Measurements from ENCODE around the gene KIAA1328. TPM values are rescaled to one million over a fixed set of nuclear protein-coding genes. Genes with fewer than 3 reads are reported as not detected.
A peak's percentile ranks its signal among the peaks of the same experiment; 100 is the strongest.

Gene KIAA1328
- total and polyA plus RNA-seq, 4 donors: 2.8 to 48.1 (median 7.0) TPM

DNA sequence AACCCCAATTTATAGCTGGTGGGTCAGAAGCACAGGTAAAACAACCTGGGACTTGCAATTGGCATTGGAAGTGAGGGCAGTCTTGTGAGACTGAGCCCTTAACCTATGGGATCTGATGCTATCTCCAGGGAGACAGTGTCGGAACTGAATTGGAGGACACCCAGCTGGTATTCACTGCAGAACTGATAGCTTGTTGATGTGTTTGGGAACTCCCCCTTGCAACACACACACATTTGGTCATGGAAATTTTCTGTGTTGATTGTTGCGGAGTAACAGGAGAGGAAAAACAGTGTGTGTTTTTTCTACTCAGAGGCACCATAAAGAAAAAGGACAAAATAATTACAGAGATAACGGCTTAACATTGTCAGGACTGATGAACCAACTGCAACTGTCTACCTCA, 16.2 kb upstream of the KIAA1328 start:
- TF ChIP-seq, protein P1, sequence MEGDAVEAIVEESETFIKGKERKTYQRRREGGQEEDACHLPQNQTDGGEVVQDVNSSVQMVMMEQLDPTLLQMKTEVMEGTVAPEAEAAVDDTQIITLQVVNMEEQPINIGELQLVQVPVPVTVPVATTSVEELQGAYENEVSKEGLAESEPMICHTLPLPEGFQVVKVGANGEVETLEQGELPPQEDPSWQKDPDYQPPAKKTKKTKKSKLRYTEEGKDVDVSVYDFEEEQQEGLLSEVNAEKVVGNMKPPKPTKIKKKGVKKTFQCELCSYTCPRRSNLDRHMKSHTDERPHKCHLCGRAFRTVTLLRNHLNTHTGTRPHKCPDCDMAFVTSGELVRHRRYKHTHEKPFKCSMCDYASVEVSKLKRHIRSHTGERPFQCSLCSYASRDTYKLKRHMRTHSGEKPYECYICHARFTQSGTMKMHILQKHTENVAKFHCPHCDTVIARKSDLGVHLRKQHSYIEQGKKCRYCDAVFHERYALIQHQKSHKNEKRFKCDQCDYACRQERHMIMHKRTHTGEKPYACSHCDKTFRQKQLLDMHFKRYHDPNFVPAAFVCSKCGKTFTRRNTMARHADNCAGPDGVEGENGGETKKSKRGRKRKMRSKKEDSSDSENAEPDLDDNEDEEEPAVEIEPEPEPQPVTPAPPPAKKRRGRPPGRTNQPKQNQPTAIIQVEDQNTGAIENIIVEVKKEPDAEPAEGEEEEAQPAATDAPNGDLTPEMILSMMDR (IDR thresholded peaks at IDR 0.05; ENCODE audit: control extremely low read depth, extremely low read depth): no peak
- peak overlapping the region in 1 of 2 donors; percentile 32 for H3K27ac ChIP-seq (ENCODE audit: low read depth in 1 of 2, low read length in 1 of 2)
- peaks cover 6 to 18% (median 8%) of the 10 kb centered on the region in 4 donors for H3K36me3 ChIP-seq (ENCODE audit: control insufficient read depth in 4 of 4, insufficient read depth in 4 of 4, low read length in 4 of 4)
- H3K27me3 ChIP-seq (ENCODE audit: control insufficient read depth in 3 of 3, insufficient read depth in 3 of 3, low read length in 2 of 3): no peaks in the 10 kb centered on the region
- H3K4me1 ChIP-seq (ENCODE audit: control insufficient read depth in 5 of 5, insufficient read depth in 5 of 5, low read length in 5 of 5): peaks cover 0 to 22% (median 20%) of the 10 kb centered on the region in 5 donors
- H3K9ac ChIP-seq (ENCODE audit: insufficient read depth in 1 of 2, low read length in 2 of 2): peak overlapping the region in 1 of 2 donors; percentile 80
- H3K9me3 ChIP-seq (ENCODE audit: control insufficient read depth in 4 of 4, insufficient read depth in 3 of 4, low read length in 3 of 4): no peaks in the 10 kb centered on the region
- 80 to 83% methylated on average over 3 of the region's 3 CpGs for WGBS, 2 donors
- peak; percentile 73 to 94 (median 89) for DNase-seq
- no peak overlapping the region for H3K4me3 ChIP-seq
- no peak for ATAC-seq (ENCODE audit: insufficient read depth, low FRiP score)

- H3K27ac ChIP-seq (ENCODE audit: low read depth in 1 of 2, low read length in 1 of 2): peak overlapping the region in 1 of 2 donors; percentile 58
- 74 to 79% methylated on average over 4 of the region's 4 CpGs for WGBS, 2 donors
- TF ChIP-seq, protein P1 (IDR thresholded peaks at IDR 0.05; ENCODE audit: control extremely low read depth, extremely low read depth): no peak
Measured at GRCh38 chr18:36813101-36813775, 15.7 kb upstream of the KIAA1328 start.

GRCh38 chr18:36813824-36814223, 15.1 kb upstream of the KIAA1328 start:
- DNase-seq (no peak), ATAC-seq (ENCODE audit: insufficient read depth, low FRiP score) (no peak)
- Histone ChIP-seq H3K4me1 (ENCODE audit: control insufficient read depth in 5 of 5, insufficient read depth in 5 of 5, low read length in 5 of 5) (peaks cover 0 to 23% (median 20%) of the 10 kb centered on the region in 5 donors), H3K27me3 (ENCODE audit: control insufficient read depth in 3 of 3, insufficient read depth in 3 of 3, low read length in 2 of 3) (no peaks in the 10 kb centered on the region), H3K4me3 (no peak overlapping the region), H3K27ac (ENCODE audit: low read depth in 1 of 2, low read length in 1 of 2) (peak overlapping the region in 1 of 2 donors; percentile 36), H3K36me3 (ENCODE audit: control insufficient read depth in 4 of 4, insufficient read depth in 4 of 4, low read length in 4 of 4) (peaks cover 5 to 16% (median 10%) of the 10 kb centered on the region in 4 donors), H3K9me3 (ENCODE audit: control insufficient read depth in 4 of 4, insufficient read depth in 3 of 4, low read length in 3 of 4) (no peaks in the 10 kb centered on the region), H3K9ac (ENCODE audit: insufficient read depth in 1 of 2, low read length in 2 of 2) (no peak overlapping the region)
- TF ChIP-seq, protein P1 (IDR thresholded peaks at IDR 0.05; ENCODE audit: control extremely low read depth, extremely low read depth): no peak
- 83 to 85% methylated on average over 3 of the region's 3 CpGs for WGBS, 2 donors

More at GRCh38 chr18:36813101-36813775, 15.7 kb upstream of the KIAA1328 start:
- no peak overlapping the region for H3K4me3 ChIP-seq
- no peaks in the 10 kb centered on the region for H3K27me3 ChIP-seq (ENCODE audit: control insufficient read depth in 3 of 3, insufficient read depth in 3 of 3, low read length in 2 of 3)
- H3K9ac ChIP-seq (ENCODE audit: insufficient read depth in 1 of 2, low read length in 2 of 2): peak overlapping the region in 1 of 2 donors; percentile 80
- DNase-seq (peak in 1 of 3 donors; percentile 45), ATAC-seq (ENCODE audit: insufficient read depth, low FRiP score) (no peak)
- H3K9me3 ChIP-seq (ENCODE audit: control insufficient read depth in 4 of 4, insufficient read depth in 3 of 4, low read length in 3 of 4): no peaks in the 10 kb centered on the region
- peaks cover 3 to 13% (median 6%) of the 10 kb centered on the region in 4 donors for H3K36me3 ChIP-seq (ENCODE audit: control insufficient read depth in 4 of 4, insufficient read depth in 4 of 4, low read length in 4 of 4)
- peaks cover 0 to 22% (median 20%) of the 10 kb centered on the region in 5 donors for H3K4me1 ChIP-seq (ENCODE audit: control insufficient read depth in 5 of 5, insufficient read depth in 5 of 5, low read length in 5 of 5)
